Measurements from ENCODE around the gene ZBTB2.

DNA sequence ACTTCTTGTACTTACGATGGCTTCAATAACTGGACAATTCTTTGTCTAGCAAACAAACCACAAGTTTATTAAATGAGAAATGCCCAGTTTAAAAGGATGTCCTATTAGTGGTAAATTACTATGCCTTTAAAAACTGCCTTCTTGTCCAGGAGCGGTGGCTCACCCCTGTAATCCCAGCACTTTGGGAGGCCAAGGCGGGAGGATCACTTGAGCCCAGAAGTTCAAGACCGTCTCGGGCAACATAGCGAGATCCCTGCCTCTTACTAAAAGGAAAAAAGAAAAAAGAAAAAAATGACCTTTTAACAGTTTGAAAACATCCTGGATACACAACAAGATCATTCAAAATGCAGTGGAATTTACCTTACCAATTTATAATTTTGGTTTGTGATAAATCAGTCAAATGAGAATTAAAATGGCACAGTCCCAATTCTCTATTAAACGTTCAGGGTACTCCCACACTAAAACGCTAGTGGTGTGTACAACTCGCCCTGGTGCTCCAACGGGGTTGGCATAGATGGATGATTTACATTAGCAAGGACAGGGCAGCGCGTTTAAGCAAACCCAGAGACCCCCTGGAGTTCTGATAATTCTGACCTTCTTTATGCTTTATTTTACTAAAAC is 2.3 kb downstream of the ZBTB2 start:
- TF ChIP-seq EZH2phosphoT487 (IDR thresholded peaks at IDR 0.05; ENCODE audit: borderline replicate concordance, low read depth, low read length) (no peak), CTCF (conservative IDR thresholded peaks at IDR 0.05; ENCODE audit: low read length) (no peak)
